SK-N-SH treated with all-trans-retinoic acid at 6 μM for 48 hours (cell line): Measurements from ENCODE around the gene MACROD1.
A peak's percentile ranks its signal among the peaks of the same experiment; 100 is the strongest.

ENCODE experiments used
- ATAC-seq: fragments of 200-7000 bp; cut with Tn5 transposase; 3 replicates; pipeline ENCODE4 v1.9.1; 2020; ENCODE audit warnings: mild to moderate bottlenecking, moderate library complexity
- ARNTL ChIP-seq: fragments of 450-650 bp; formaldehyde crosslinking; IDR thresholded peaks from 2 replicates; pipeline ENCODE4 v1.5.0; 2020; ENCODE audit warnings: low read depth, mild to moderate bottlenecking, moderate library complexity, borderline replicate concordance
- BACH2 ChIP-seq: fragments of 250-450 bp; sonication (Bioruptor Pico); IDR thresholded peaks from 2 replicates; pipeline ENCODE4 v1.9.0; 2021; ENCODE audit warnings: mild to moderate bottlenecking, borderline replicate concordance
- CSDC2 ChIP-seq: fragments of 250-450 bp; sonication (Bioruptor Pico); IDR thresholded peaks from 2 replicates; pipeline ENCODE4 v1.5.0; 2020; ENCODE audit warnings: mild to moderate bottlenecking, moderate library complexity
- CSRNP3 ChIP-seq: fragments of 250-450 bp; sonication (Bioruptor Pico); IDR thresholded peaks from 2 replicates; pipeline ENCODE4 v1.5.1; 2021; ENCODE audit warnings: mild to moderate bottlenecking, moderate library complexity
- ESRRG ChIP-seq: fragments of 250-450 bp; sonication (Bioruptor Pico); IDR thresholded peaks from 2 replicates; pipeline ENCODE4 v1.6.1; 2021; ENCODE audit warnings: mild to moderate bottlenecking
- GLIS3 ChIP-seq: fragments of 250-450 bp; sonication (Bioruptor Pico); IDR thresholded peaks from 2 replicates; pipeline ENCODE4 v1.5.0; 2020; ENCODE audit warnings: mild to moderate bottlenecking, moderate library complexity
- ISL1 ChIP-seq: fragments of 250-450 bp; sonication (Bioruptor Pico); IDR thresholded peaks from 2 replicates; pipeline ENCODE4 v2.1.2; 2022; ENCODE audit warnings: mild to moderate bottlenecking, moderate library complexity
- OSR1 ChIP-seq: fragments of 250-450 bp; sonication (Bioruptor Pico); IDR thresholded peaks from 2 replicates; pipeline ENCODE4 v1.8.0; 2022; ENCODE audit warnings: moderate library complexity, mild to moderate bottlenecking, inconsistent platforms
- PATZ1 ChIP-seq: fragments of 250-450 bp; sonication (Bioruptor Pico); IDR thresholded peaks from 2 replicates; pipeline ENCODE4 v1.8.0; 2020; ENCODE audit warnings: mild to moderate bottlenecking, moderate library complexity, borderline replicate concordance
- PPARA ChIP-seq: fragments of 250-450 bp; sonication (Bioruptor Pico); IDR thresholded peaks from 2 replicates; pipeline ENCODE4 v1.5.0; 2020; ENCODE audit warnings: mild to moderate bottlenecking, borderline replicate concordance
- RARB ChIP-seq: fragments of 250-450 bp; sonication (Bioruptor Pico); IDR thresholded peaks from 2 replicates; pipeline ENCODE4 v1.8.0; 2021; ENCODE audit warnings: mild to moderate bottlenecking, moderate library complexity
- TCF4 ChIP-seq: fragments of 250-450 bp; sonication (Bioruptor Pico); IDR thresholded peaks from 2 replicates; pipeline ENCODE4 v1.8.0; 2021; ENCODE audit warnings: mild to moderate bottlenecking, moderate library complexity, borderline replicate concordance
- TOX ChIP-seq: fragments of 250-450 bp; sonication (Bioruptor Pico); IDR thresholded peaks from 2 replicates; pipeline ENCODE4 v1.8.0; 2021; ENCODE audit warnings: mild to moderate bottlenecking, moderate library complexity, borderline replicate concordance
- TSHZ2 ChIP-seq: fragments of 250-450 bp; sonication (Bioruptor Pico); IDR thresholded peaks from 2 replicates; pipeline ENCODE4 v1.5.0; 2020; ENCODE audit warnings: mild to moderate bottlenecking, moderate library complexity
- ZC3H10 ChIP-seq: fragments of 250-450 bp; sonication (Bioruptor Pico); IDR thresholded peaks from 2 replicates; pipeline ENCODE4 v1.5.1; 2021; ENCODE audit warnings: mild to moderate bottlenecking, moderate library complexity
- ZFP3 ChIP-seq: fragments of 250-450 bp; sonication (Bioruptor Pico); IDR thresholded peaks from 2 replicates; pipeline ENCODE4 v1.5.0; 2020; ENCODE audit warnings: mild to moderate bottlenecking, moderate library complexity
- ZFP30 ChIP-seq: fragments of 450-650 bp; formaldehyde crosslinking; IDR thresholded peaks from 2 replicates; pipeline ENCODE4 v1.5.0; 2022; ENCODE audit warnings: mild to moderate bottlenecking, moderate library complexity
- ZNF565 ChIP-seq: fragments of 450-650 bp; formaldehyde crosslinking; conservative IDR thresholded peaks from 2 replicates; pipeline ENCODE4 v1.5.0; 2020; ENCODE audit warnings: low read depth, mild to moderate bottlenecking, moderate library complexity

MACROD1 gene

GRCh38 chr11:64078905-64079304 lies 87.0 kb downstream of the MACROD1 start (continued):
- TF ChIP-seq GLIS3 (CRISPR knock-in tag): no peak
- TF ChIP-seq ESRRG (CRISPR knock-in tag): no peak
- TF ChIP-seq CSRNP3 (CRISPR knock-in tag): no peak
- TF ChIP-seq ZC3H10: no peak
- TF ChIP-seq, all 23 proteins: peak for 0

GRCh38 chr11:64078284-64078683 lies 87.6 kb downstream of the MACROD1 start:
- ATAC-seq: peak; percentile 65
- TF ChIP-seq TCF4 (CRISPR knock-in tag) (peak; percentile 89; the same call in 1 of the 2 replicates), TSHZ2 (CRISPR knock-in tag) (peak; percentile 83), ZFP30 (CRISPR knock-in tag) (no peak)

GRCh38 chr11:64077607-64078006 lies 88.3 kb downstream of the MACROD1 start:
- no peak for TF ChIP-seq PATZ1 (CRISPR knock-in tag)
- no peak for ATAC-seq

GRCh38 chr11:64076758-64077157 lies 89.2 kb downstream of the MACROD1 start:
- TF ChIP-seq ZC3H10 (no peak), BACH2 (CRISPR knock-in tag) (no peak), TOX (no peak), ESRRG (CRISPR knock-in tag) (no peak), ZNF565 (CRISPR knock-in tag) (no peak), CSDC2 (CRISPR knock-in tag) (no peak), OSR1 (CRISPR knock-in tag) (no peak), ZFP30 (CRISPR knock-in tag) (no peak)
- ATAC-seq: no peak

GRCh38 chr11:64074239-64074638 lies 91.7 kb downstream of the MACROD1 start:
- TF ChIP-seq ISL1: no peak
- TF ChIP-seq ZFP3 (CRISPR knock-in tag): peak; percentile 93
- no peak for TF ChIP-seq ESRRG (CRISPR knock-in tag)
- no peak for TF ChIP-seq ZFP30 (CRISPR knock-in tag)
- no peak for TF ChIP-seq RARB
- TF ChIP-seq TSHZ2 (CRISPR knock-in tag): no peak
- ATAC-seq: no peak

GRCh38 chr11:64073542-64073941 lies 92.4 kb downstream of the MACROD1 start:
- no peak for ATAC-seq
- no peak for TF ChIP-seq ZC3H10
- no peak for TF ChIP-seq OSR1 (CRISPR knock-in tag)
- no peak for TF ChIP-seq GLIS3 (CRISPR knock-in tag)
- TF ChIP-seq TCF4 (CRISPR knock-in tag): no peak
- no peak for TF ChIP-seq ZNF565 (CRISPR knock-in tag)
- TF ChIP-seq ARNTL (CRISPR knock-in tag): no peak
- no peak for TF ChIP-seq PPARA
